ENCODE results near the gene LHX4. TPM values are rescaled to one million over a fixed set of nuclear protein-coding genes. Genes with fewer than 3 reads are reported as not detected.

The LHX4 gene
- total RNA-seq, 1 donor from 2014 or later = 0.36 TPM

- Histone ChIP-seq H3K4me1 (ENCODE audit: insufficient read depth, low read length) (peaks cover 2% of the 10 kb centered on the region), H3K4me3 (ENCODE audit: insufficient read depth, low read depth, low read length) (no peak overlapping the region), H4K20me1 (ENCODE audit: insufficient read depth, low read length) (no peaks in the 10 kb centered on the region), H3K27me3 (ENCODE audit: insufficient read depth, low read length) (peaks cover 10% of the 10 kb centered on the region), H3K9me3 (ENCODE audit: insufficient read depth, low read depth, low read length) (no peaks in the 10 kb centered on the region), H3K4me2 (ENCODE audit: low read length) (no peak overlapping the region), H3K79me2 (ENCODE audit: insufficient read depth, low read length) (no peaks in the 10 kb centered on the region), H3K36me3 (ENCODE audit: insufficient read depth, low read length) (no peaks in the 10 kb centered on the region), H3K27ac (ENCODE audit: low read depth, low read length) (no peak overlapping the region), H3K9ac (ENCODE audit: low read length) (no peak overlapping the region), H2AFZ (ENCODE audit: low read depth, low read length) (no peak overlapping the region)
- H3K27me3 Mint-ChIP-seq (ENCODE audit: low read depth, unreplicated experiment) = peaks cover 23% of the 10 kb centered on the region
- no peak for TF ChIP-seq EZH2 (IDR thresholded peaks at IDR 0.05; ENCODE audit: insufficient read depth, low read length)
- TF ChIP-seq, protein P1, sequence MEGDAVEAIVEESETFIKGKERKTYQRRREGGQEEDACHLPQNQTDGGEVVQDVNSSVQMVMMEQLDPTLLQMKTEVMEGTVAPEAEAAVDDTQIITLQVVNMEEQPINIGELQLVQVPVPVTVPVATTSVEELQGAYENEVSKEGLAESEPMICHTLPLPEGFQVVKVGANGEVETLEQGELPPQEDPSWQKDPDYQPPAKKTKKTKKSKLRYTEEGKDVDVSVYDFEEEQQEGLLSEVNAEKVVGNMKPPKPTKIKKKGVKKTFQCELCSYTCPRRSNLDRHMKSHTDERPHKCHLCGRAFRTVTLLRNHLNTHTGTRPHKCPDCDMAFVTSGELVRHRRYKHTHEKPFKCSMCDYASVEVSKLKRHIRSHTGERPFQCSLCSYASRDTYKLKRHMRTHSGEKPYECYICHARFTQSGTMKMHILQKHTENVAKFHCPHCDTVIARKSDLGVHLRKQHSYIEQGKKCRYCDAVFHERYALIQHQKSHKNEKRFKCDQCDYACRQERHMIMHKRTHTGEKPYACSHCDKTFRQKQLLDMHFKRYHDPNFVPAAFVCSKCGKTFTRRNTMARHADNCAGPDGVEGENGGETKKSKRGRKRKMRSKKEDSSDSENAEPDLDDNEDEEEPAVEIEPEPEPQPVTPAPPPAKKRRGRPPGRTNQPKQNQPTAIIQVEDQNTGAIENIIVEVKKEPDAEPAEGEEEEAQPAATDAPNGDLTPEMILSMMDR (IDR thresholded peaks at IDR 0.05; ENCODE audit: insufficient read depth, low read depth, low read length) = no peak
- H3K27ac Mint-ChIP-seq (ENCODE audit: unreplicated experiment) = no peak overlapping the region
- H3K9me3 Mint-ChIP-seq (ENCODE audit: unreplicated experiment) = peaks cover 2% of the 10 kb centered on the region
- DNase-seq (ENCODE audit: low read depth) (no peak), FAIRE-seq (no peak)
- peaks cover 11% of the 10 kb centered on the region for H3K4me1 Mint-ChIP-seq (ENCODE audit: low read depth, unreplicated experiment)
- H3K36me3 Mint-ChIP-seq (ENCODE audit: low read depth, unreplicated experiment) = no peaks in the 10 kb centered on the region
- no peak overlapping the region for H3K4me3 Mint-ChIP-seq (ENCODE audit: unreplicated experiment)
These were observed 17.5 kb downstream of the LHX4 start for GRCh38 chr1:180247580-180247979.

- peaks cover 14% of the 10 kb centered on the region for H3K4me1 Mint-ChIP-seq (ENCODE audit: low read depth, unreplicated experiment)
- Histone ChIP-seq H3K4me2 (ENCODE audit: low read length) (no peak overlapping the region), H3K36me3 (ENCODE audit: insufficient read depth, low read length) (no peaks in the 10 kb centered on the region), H4K20me1 (ENCODE audit: insufficient read depth, low read length) (no peaks in the 10 kb centered on the region), H3K79me2 (ENCODE audit: insufficient read depth, low read length) (no peaks in the 10 kb centered on the region), H3K27me3 (ENCODE audit: insufficient read depth, low read length) (peaks cover 8% of the 10 kb centered on the region), H3K9ac (ENCODE audit: low read length) (no peak overlapping the region), H3K4me1 (ENCODE audit: insufficient read depth, low read length) (peaks cover 2% of the 10 kb centered on the region), H2AFZ (ENCODE audit: low read depth, low read length) (no peak overlapping the region), H3K9me3 (ENCODE audit: insufficient read depth, low read depth, low read length) (no peaks in the 10 kb centered on the region), H3K4me3 (ENCODE audit: insufficient read depth, low read depth, low read length) (no peak overlapping the region), H3K27ac (ENCODE audit: low read depth, low read length) (no peak overlapping the region)
- no peak overlapping the region for H3K4me3 Mint-ChIP-seq (ENCODE audit: unreplicated experiment)
- peaks cover 25% of the 10 kb centered on the region for H3K27me3 Mint-ChIP-seq (ENCODE audit: low read depth, unreplicated experiment)
- no peaks in the 10 kb centered on the region for H3K36me3 Mint-ChIP-seq (ENCODE audit: low read depth, unreplicated experiment)
- TF ChIP-seq EZH2 (IDR thresholded peaks at IDR 0.05; ENCODE audit: insufficient read depth, low read length) = no peak
- TF ChIP-seq, protein P1 (IDR thresholded peaks at IDR 0.05; ENCODE audit: insufficient read depth, low read depth, low read length) = no peak
- H3K9me3 Mint-ChIP-seq (ENCODE audit: unreplicated experiment) = peaks cover 2% of the 10 kb centered on the region
- FAIRE-seq (no peak), DNase-seq (ENCODE audit: low read depth) (no peak)
- no peak overlapping the region for H3K27ac Mint-ChIP-seq (ENCODE audit: unreplicated experiment)
These were observed 18.1 kb downstream of the LHX4 start for GRCh38 chr1:180248176-180248575.

GRCh38 chr1:180248731-180249681 is 18.9 kb downstream of the LHX4 start:
- H3K36me3 ChIP-seq (ENCODE audit: insufficient read depth, low read length) = no peaks in the 10 kb centered on the region
- H3K27ac ChIP-seq (ENCODE audit: low read depth, low read length) = no peak overlapping the region
- H3K27ac Mint-ChIP-seq (ENCODE audit: unreplicated experiment) = peak overlapping the region; percentile 66
- DNase-seq (ENCODE audit: low read depth) = no peak
- H3K36me3 Mint-ChIP-seq (ENCODE audit: low read depth, unreplicated experiment) = no peaks in the 10 kb centered on the region
- H3K4me2 ChIP-seq (ENCODE audit: low read length) = no peak overlapping the region
- peaks cover 2% of the 10 kb centered on the region for H3K9me3 Mint-ChIP-seq (ENCODE audit: unreplicated experiment)
- no peaks in the 10 kb centered on the region for H4K20me1 ChIP-seq (ENCODE audit: insufficient read depth, low read length)
- peaks cover 14% of the 10 kb centered on the region for H3K4me1 Mint-ChIP-seq (ENCODE audit: low read depth, unreplicated experiment)
- H3K27me3 Mint-ChIP-seq (ENCODE audit: low read depth, unreplicated experiment) = peaks cover 23% of the 10 kb centered on the region
- H3K27me3 ChIP-seq (ENCODE audit: insufficient read depth, low read length) = peaks cover 7% of the 10 kb centered on the region
- FAIRE-seq = no peak
- TF ChIP-seq, protein P1 (IDR thresholded peaks at IDR 0.05; ENCODE audit: insufficient read depth, low read depth, low read length) = no peak
- no peak for TF ChIP-seq EZH2 (IDR thresholded peaks at IDR 0.05; ENCODE audit: insufficient read depth, low read length)
- H2AFZ ChIP-seq (ENCODE audit: low read depth, low read length) = no peak overlapping the region
- H3K4me3 Mint-ChIP-seq (ENCODE audit: unreplicated experiment) = no peak overlapping the region
- peaks cover 2% of the 10 kb centered on the region for H3K4me1 ChIP-seq (ENCODE audit: insufficient read depth, low read length)
- H3K9me3 ChIP-seq (ENCODE audit: insufficient read depth, low read depth, low read length) = no peaks in the 10 kb centered on the region
- H3K9ac ChIP-seq (ENCODE audit: low read length) = no peak overlapping the region
- no peaks in the 10 kb centered on the region for H3K79me2 ChIP-seq (ENCODE audit: insufficient read depth, low read length)
- no peak overlapping the region for H3K4me3 ChIP-seq (ENCODE audit: insufficient read depth, low read depth, low read length)

All from astrocyte (in vitro differentiated cells and primary cell).